Adrenal gland (tissue), 5 donors: Measurements from ENCODE around the gene SEPTIN7.

Source experiments
- POLR2A ChIP-seq, 2 donors: fragments of 450-650 bp; IDR thresholded peaks; one replicate each; pipeline ENCODE4 v1.6.1; 2017; ENCODE audit warnings: antibody characterized with exemption in 2 of 2, mild to moderate bottlenecking in 2 of 2, moderate library complexity in 1 of 2
- TF ChIP-seq, protein P1 (sequence below), 6 experiments: fragments of 450-650 bp in 4 of 6; fragments of 200-600 bp in 2 of 6; sonication (generic) in 1 of 6; IDR thresholded peaks; 1 replicate in 5 of 6; 2 replicates in 1 of 6; pipeline versions ENCODE4 v1.5.1 to v1.8.0; 2016 to 2021; ENCODE audit warnings: antibody characterized with exemption in 6 of 6, mild to moderate bottlenecking in 2 of 6, moderate library complexity in 1 of 6
- donor health status: DM: no; HTN: no; CAD: no.

DNA sequence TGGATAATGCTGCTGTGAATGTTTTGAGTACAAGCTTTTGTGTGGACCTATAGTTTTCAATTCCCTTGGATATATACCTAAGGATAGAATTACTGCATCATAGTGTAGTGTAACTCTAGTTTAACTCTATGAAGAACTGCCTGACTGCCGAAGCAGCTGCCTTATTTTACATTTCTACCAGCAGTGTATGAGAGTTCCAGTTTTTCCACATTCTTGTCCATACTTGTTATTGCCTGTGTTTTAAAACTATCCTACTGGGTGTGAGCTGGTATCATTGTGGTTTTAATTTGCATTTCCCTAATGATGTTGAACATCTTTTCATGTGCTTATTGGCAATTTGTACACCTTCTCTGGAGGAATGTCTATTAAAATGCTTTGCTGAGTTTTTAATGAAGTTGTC lies 15.7 kb downstream of the SEPTIN7 start:
- TF ChIP-seq, protein P1, sequence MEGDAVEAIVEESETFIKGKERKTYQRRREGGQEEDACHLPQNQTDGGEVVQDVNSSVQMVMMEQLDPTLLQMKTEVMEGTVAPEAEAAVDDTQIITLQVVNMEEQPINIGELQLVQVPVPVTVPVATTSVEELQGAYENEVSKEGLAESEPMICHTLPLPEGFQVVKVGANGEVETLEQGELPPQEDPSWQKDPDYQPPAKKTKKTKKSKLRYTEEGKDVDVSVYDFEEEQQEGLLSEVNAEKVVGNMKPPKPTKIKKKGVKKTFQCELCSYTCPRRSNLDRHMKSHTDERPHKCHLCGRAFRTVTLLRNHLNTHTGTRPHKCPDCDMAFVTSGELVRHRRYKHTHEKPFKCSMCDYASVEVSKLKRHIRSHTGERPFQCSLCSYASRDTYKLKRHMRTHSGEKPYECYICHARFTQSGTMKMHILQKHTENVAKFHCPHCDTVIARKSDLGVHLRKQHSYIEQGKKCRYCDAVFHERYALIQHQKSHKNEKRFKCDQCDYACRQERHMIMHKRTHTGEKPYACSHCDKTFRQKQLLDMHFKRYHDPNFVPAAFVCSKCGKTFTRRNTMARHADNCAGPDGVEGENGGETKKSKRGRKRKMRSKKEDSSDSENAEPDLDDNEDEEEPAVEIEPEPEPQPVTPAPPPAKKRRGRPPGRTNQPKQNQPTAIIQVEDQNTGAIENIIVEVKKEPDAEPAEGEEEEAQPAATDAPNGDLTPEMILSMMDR (IDR thresholded peaks at IDR 0.05) = no peak
- TF ChIP-seq POLR2A (IDR thresholded peaks at IDR 0.05) = no peak
